Activated T-cell treated with anti-CD3 and anti-CD28 coated beads for 24 hours (primary cell): Measurements from ENCODE around the gene EVC2.

ENCODE experiments used
- DNase-seq: peaks from one replicate; pipeline ENCODE4 v3.0.0-alpha.2; 2020; ENCODE audit warnings: low read depth

EVC2 gene

GRCh38 chr4:5666741-5667140 lies 41.6 kb downstream of the EVC2 start:
- DNase-seq = no peak

GRCh38 chr4:5664778-5665177 lies 43.6 kb downstream of the EVC2 start:
- no peak for DNase-seq

GRCh38 chr4:5662555-5662954 lies 45.8 kb downstream of the EVC2 start:
- DNase-seq = no peak

GRCh38 chr4:5661237-5661636 lies 47.1 kb downstream of the EVC2 start:
- DNase-seq = no peak

- DNase-seq = no peak
These were observed 48.2 kb downstream of the EVC2 start for GRCh38 chr4:5660185-5660584.

- no peak for DNase-seq
These were observed 49.4 kb downstream of the EVC2 start for GRCh38 chr4:5658974-5659373.

- DNase-seq = no peak
These were observed 51.9 kb downstream of the EVC2 start for GRCh38 chr4:5656415-5656814.

GRCh38 chr4:5654791-5655190 lies 53.6 kb downstream of the EVC2 start:
- DNase-seq = no peak

- DNase-seq = no peak
These were observed 57.3 kb downstream of the EVC2 start for GRCh38 chr4:5651089-5651488.

GRCh38 chr4:5650040-5650439 lies 58.3 kb downstream of the EVC2 start:
- no peak for DNase-seq

- no peak for DNase-seq
These were observed 61.0 kb downstream of the EVC2 start for GRCh38 chr4:5647351-5647750.

- no peak for DNase-seq
These were observed 68.3 kb downstream of the EVC2 start for GRCh38 chr4:5640096-5640495.

- DNase-seq = no peak
These were observed 68.8 kb downstream of the EVC2 start for GRCh38 chr4:5639556-5639955.

- DNase-seq = no peak
These were observed 69.4 kb downstream of the EVC2 start for GRCh38 chr4:5638976-5639375.

GRCh38 chr4:5638316-5638715 lies 70.0 kb downstream of the EVC2 start:
- DNase-seq = no peak

- no peak for DNase-seq
These were observed 71.3 kb downstream of the EVC2 start for GRCh38 chr4:5636766-5637670.

- DNase-seq = no peak
These were observed 72.5 kb downstream of the EVC2 start for GRCh38 chr4:5635826-5636195.

GRCh38 chr4:5632571-5632970 lies 75.8 kb downstream of the EVC2 start:
- no peak for DNase-seq

GRCh38 chr4:5632066-5632440 lies 76.3 kb downstream of the EVC2 start:
- DNase-seq = no peak

GRCh38 chr4:5631352-5632065 lies 76.8 kb downstream of the EVC2 start:
- DNase-seq = no peak

GRCh38 chr4:5630762-5631161 lies 77.6 kb downstream of the EVC2 start:
- DNase-seq = no peak

- no peak for DNase-seq
These were observed 78.8 kb downstream of the EVC2 start for GRCh38 chr4:5629542-5629941.

- DNase-seq = no peak
These were observed 81.4 kb downstream of the EVC2 start for GRCh38 chr4:5626913-5627312.

- DNase-seq = no peak
These were observed 85.8 kb downstream of the EVC2 start for GRCh38 chr4:5622596-5622995.
